ENCODE data around the gene C9.

DNA sequence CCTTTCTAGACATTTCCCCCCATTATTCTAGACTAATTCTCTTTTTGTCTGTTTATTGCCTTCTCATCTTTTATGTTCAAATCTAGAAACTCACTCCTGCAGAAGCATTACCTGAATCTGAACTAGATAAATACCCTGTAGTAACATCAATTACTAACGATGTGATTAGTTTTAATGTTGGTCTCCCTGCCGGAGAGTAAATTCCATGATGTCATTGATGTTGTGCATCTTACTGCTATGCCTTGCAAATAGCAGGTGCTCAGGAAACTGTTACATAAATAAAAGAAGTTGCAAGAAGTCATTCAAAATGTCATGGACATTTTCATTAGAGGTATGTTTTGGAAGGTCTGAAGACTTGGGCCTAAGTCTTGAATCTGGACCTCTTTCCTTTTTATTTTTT, 23.0 kb upstream of the C9 start:
- TF ChIP-seq, protein P1, sequence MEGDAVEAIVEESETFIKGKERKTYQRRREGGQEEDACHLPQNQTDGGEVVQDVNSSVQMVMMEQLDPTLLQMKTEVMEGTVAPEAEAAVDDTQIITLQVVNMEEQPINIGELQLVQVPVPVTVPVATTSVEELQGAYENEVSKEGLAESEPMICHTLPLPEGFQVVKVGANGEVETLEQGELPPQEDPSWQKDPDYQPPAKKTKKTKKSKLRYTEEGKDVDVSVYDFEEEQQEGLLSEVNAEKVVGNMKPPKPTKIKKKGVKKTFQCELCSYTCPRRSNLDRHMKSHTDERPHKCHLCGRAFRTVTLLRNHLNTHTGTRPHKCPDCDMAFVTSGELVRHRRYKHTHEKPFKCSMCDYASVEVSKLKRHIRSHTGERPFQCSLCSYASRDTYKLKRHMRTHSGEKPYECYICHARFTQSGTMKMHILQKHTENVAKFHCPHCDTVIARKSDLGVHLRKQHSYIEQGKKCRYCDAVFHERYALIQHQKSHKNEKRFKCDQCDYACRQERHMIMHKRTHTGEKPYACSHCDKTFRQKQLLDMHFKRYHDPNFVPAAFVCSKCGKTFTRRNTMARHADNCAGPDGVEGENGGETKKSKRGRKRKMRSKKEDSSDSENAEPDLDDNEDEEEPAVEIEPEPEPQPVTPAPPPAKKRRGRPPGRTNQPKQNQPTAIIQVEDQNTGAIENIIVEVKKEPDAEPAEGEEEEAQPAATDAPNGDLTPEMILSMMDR (IDR thresholded peaks at IDR 0.05; ENCODE audit: insufficient read depth, low read length, poor library complexity, severe bottlenecking): no peak
- TF ChIP-seq EZH2phosphoT487 (conservative IDR thresholded peaks at IDR 0.05; ENCODE audit: low read length): no peak

All from SU-DHL-6 (cell line).